A673 (cell line): ENCODE measurements around the gene CD6. TPM values are rescaled to one million over a fixed set of nuclear protein-coding genes. Genes with fewer than 3 reads are reported as not detected.

Experiments
- BruUV-seq: library from RNA; stranded (reverse); fragments of 400-500 nt; replicated peaks from 2 replicates; lab custom pipeline; 2021; lab: Mats Ljungman, UMichigan
- CTCF ChIA-PET: fragments of 300-600 bp; sonication (Branson Sonifier 250); formaldehyde crosslinking; loops from one replicate; lab custom pipeline; 2022; ENCODE audit warnings: antibody characterized with exemption; lab: Charles Lee
- POLR2A ChIA-PET: fragments of 300-600 bp; sonication (Branson Sonifier 250); formaldehyde crosslinking; loops from one replicate; lab custom pipeline; 2022; ENCODE audit warnings: antibody characterized with exemption; ENCODE audit not compliant: low non-redundant PET; lab: Charles Lee
- DNase-seq: peaks from one replicate; pipeline ENCODE4 v3.0.0-alpha.2; 2015; ENCODE audit warnings: low spot score
- H3K27ac ChIP-seq: fragments of 200-600 bp; sonication (generic); 2 replicates; pipeline ENCODE4 v1.5.1; 2016; ENCODE audit warnings: mixed run types, low read depth, mild to moderate bottlenecking, mixed read lengths, antibody characterized with exemption, low read length; ENCODE audit not compliant: poor library complexity, severe bottlenecking
- H3K27me3 ChIP-seq: fragments of 200-600 bp; sonication (generic); replicated peaks from 2 replicates; pipeline ENCODE4 v1.6.1; 2017; ENCODE audit warnings: mixed run types, low read depth, mild to moderate bottlenecking, mixed read lengths, antibody characterized with exemption, low read length; ENCODE audit not compliant: insufficient read depth, poor library complexity
- H3K36me3 ChIP-seq: fragments of 200-600 bp; sonication (generic); 2 replicates; pipeline ENCODE4 v1.6.1; 2016; ENCODE audit warnings: mixed run types, mild to moderate bottlenecking, mixed read lengths, antibody characterized with exemption, low read length; ENCODE audit not compliant: insufficient read depth, poor library complexity, severe bottlenecking
- H3K4me1 ChIP-seq: fragments of 200-600 bp; sonication (generic); 2 replicates; pipeline ENCODE4 v1.6.1; 2017; ENCODE audit warnings: mixed run types, mild to moderate bottlenecking, mixed read lengths, antibody characterized with exemption, low read length; ENCODE audit not compliant: insufficient read depth, poor library complexity, severe bottlenecking
- H3K4me3 ChIP-seq: fragments of 200-600 bp; sonication (generic); 2 replicates; pipeline ENCODE4 v1.5.1; 2016; ENCODE audit warnings: low read depth, mixed run types, mild to moderate bottlenecking, mixed read lengths, low read length; ENCODE audit not compliant: poor library complexity, severe bottlenecking
- H3K9me3 ChIP-seq: fragments of 200-600 bp; sonication (generic); 2 replicates; pipeline ENCODE4 v1.6.1; 2016; ENCODE audit warnings: mixed run types, low read depth, mild to moderate bottlenecking, mixed read lengths, antibody characterized with exemption, low read length; ENCODE audit not compliant: poor library complexity, severe bottlenecking
- EZH2 ChIP-seq: fragments of 200-600 bp; sonication (generic); IDR thresholded peaks from 2 replicates; pipeline ENCODE4 v1.6.1; 2017; ENCODE audit warnings: borderline replicate concordance, low read depth, mild to moderate bottlenecking, mixed read lengths, antibody characterized with exemption, low read length; ENCODE audit not compliant: poor library complexity, severe bottlenecking
- intact Hi-C: fragments of 100-400 bp; cut with micrococcal nuclease; formaldehyde crosslinking; loops from one replicate; pipeline ENCODE4 v1.10.0; 2022; ENCODE audit not compliant: unreplicated experiment
- total RNA-seq: library from RNA; stranded (reverse); gene quantifications from 2 replicates; pipeline ENCODE4 v1.2.3, GENCODE V29; 2021
- TF ChIP-seq, protein P1 (sequence below): fragments of 300-800, 200-600 bp; sonication (generic); conservative IDR thresholded peaks from 2 replicates; pipeline ENCODE4 v1.5.1; 2017; ENCODE audit warnings: low read depth, mild to moderate bottlenecking, antibody characterized with exemption, low read length, moderate library complexity, mixed read lengths

Gene CD6
- total RNA-seq, 1 experiment from 2014 or later = not detected

DNA sequence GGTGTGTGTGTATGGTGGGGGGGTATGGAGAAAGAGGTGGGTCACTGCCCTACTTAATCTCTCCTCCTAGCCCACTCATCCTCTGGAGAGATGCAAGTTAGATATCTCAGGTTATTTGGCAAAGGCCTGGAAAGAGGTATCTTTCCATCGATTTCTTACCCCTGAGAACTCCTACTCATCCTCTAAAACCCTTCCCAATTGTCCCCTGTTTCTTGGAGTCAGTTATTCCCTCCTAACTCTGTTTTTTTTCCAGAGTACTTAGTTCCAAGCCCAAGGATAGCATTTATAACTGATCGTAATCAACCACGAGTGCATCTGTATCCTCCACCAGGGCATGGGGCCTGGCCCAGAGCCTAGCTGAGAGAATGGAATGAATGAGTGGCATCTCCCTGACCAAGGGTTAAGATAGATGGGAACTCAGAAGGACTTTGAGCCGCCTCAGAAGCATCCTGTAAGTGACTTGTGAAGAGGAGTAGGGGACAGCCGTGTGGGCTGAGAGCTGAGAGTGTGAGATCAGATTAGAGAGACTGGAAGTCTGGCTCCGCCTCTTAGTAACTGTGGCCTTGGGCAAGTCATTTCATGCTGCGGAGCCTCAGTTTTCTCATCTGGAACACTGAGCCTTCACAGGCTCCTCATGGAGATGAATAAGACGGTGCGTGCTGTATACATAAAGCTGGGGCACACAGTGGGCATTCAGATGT is 16.2 kb downstream of the CD6 start:
- Histone ChIP-seq H3K9me3 (no peaks in the 10 kb centered on the region), H3K4me1 (no peaks in the 10 kb centered on the region), H3K4me3 (no peak overlapping the region), H3K27me3 (no peaks in the 10 kb centered on the region), H3K27ac (no peak overlapping the region), H3K36me3 (no peaks in the 10 kb centered on the region)
- CTCF ChIA-PET = no interaction called here
- intact Hi-C loops = no loop called here
- POLR2A ChIA-PET = no interaction called here
- TF ChIP-seq, protein P1, sequence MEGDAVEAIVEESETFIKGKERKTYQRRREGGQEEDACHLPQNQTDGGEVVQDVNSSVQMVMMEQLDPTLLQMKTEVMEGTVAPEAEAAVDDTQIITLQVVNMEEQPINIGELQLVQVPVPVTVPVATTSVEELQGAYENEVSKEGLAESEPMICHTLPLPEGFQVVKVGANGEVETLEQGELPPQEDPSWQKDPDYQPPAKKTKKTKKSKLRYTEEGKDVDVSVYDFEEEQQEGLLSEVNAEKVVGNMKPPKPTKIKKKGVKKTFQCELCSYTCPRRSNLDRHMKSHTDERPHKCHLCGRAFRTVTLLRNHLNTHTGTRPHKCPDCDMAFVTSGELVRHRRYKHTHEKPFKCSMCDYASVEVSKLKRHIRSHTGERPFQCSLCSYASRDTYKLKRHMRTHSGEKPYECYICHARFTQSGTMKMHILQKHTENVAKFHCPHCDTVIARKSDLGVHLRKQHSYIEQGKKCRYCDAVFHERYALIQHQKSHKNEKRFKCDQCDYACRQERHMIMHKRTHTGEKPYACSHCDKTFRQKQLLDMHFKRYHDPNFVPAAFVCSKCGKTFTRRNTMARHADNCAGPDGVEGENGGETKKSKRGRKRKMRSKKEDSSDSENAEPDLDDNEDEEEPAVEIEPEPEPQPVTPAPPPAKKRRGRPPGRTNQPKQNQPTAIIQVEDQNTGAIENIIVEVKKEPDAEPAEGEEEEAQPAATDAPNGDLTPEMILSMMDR = no peak
- no peak for TF ChIP-seq EZH2
- DNase-seq = no peak
- no TSS peak for BruUV-seq

DNA sequence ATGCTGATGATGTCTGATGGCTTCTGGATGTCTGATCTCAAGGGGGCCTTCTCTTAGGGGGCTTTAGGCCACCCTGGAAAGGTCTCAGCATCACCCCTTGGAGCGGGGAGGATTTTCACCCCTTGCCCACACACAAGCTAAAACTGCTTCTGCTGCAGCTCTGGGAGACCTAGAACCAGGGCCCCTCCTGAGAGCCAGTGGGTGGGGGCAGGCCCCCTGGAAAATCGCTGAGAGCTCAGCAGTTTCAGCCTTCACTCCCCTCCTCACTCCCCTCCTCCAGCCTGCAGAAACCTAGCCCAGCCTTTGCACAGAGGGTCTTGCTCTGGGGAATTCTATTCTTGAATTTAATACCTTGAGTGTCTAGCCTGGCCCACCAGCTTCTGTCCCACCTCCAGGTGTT is 17.2 kb downstream of the CD6 start:
- Histone ChIP-seq H3K9me3 (no peaks in the 10 kb centered on the region), H3K4me3 (no peak overlapping the region), H3K36me3 (no peaks in the 10 kb centered on the region), H3K27ac (no peak overlapping the region), H3K27me3 (no peaks in the 10 kb centered on the region), H3K4me1 (no peaks in the 10 kb centered on the region)
- intact Hi-C loops = no loop called here
- ChIA-PET CTCF (no interaction called here), POLR2A (no interaction called here)
- BruUV-seq = no TSS peak
- TF ChIP-seq, protein P1 = no peak
- no peak for TF ChIP-seq EZH2
- no peak for DNase-seq

DNA sequence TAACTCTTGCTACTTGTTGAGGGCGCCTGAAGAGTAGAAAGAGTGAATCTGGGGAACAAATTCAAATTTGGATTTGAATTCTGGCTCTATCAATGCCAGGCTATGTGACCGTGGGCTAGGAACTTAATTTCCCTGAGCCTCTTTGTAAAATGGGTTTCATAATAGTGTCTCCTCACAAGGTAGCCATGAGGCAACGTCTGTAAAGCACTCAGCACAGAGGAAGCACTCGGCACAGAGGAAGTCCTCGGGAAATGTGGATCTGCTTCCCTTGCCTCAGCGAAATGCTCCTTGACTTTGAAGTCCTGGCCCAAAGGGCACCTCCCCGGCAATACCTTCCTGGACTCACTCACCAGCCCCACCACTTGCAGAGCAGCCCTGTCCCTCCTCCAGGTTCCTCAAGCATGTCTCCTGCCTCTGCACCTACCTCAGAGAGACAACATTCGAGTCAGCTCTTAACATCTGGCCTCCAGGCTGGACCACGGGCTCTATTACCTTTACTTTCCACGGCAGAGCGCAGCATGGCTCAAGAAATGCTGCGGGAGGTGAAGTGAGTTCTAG is 17.7 kb downstream of the CD6 start:
- BruUV-seq = no TSS peak
- no peak for DNase-seq
- Histone ChIP-seq H3K27ac (no peak overlapping the region), H3K27me3 (no peaks in the 10 kb centered on the region), H3K9me3 (no peaks in the 10 kb centered on the region), H3K36me3 (no peaks in the 10 kb centered on the region), H3K4me3 (no peak overlapping the region), H3K4me1 (no peaks in the 10 kb centered on the region)
- TF ChIP-seq, protein P1 = no peak
- TF ChIP-seq EZH2 = no peak
- CTCF ChIA-PET = no interaction called here
- intact Hi-C loops = no loop called here
- POLR2A ChIA-PET = no interaction called here
